Sigmoid colon (tissue), 4 donors: ENCODE results near the gene TMEM89.

Experiments
- EP300 ChIP-seq, 4 donors: sonication (generic); formaldehyde crosslinking; IDR thresholded peaks; one replicate each; pipeline ENCODE4 v1.6.1; 2017; ENCODE audit warnings: antibody characterized with exemption in 4 of 4
- POLR2A ChIP-seq, 2 donors: fragments of 450-650 bp; IDR thresholded peaks; one replicate each; pipeline ENCODE4 v1.6.1; 2016; ENCODE audit warnings: antibody characterized with exemption in 2 of 2, mild to moderate bottlenecking in 2 of 2, moderate library complexity in 2 of 2

DNA sequence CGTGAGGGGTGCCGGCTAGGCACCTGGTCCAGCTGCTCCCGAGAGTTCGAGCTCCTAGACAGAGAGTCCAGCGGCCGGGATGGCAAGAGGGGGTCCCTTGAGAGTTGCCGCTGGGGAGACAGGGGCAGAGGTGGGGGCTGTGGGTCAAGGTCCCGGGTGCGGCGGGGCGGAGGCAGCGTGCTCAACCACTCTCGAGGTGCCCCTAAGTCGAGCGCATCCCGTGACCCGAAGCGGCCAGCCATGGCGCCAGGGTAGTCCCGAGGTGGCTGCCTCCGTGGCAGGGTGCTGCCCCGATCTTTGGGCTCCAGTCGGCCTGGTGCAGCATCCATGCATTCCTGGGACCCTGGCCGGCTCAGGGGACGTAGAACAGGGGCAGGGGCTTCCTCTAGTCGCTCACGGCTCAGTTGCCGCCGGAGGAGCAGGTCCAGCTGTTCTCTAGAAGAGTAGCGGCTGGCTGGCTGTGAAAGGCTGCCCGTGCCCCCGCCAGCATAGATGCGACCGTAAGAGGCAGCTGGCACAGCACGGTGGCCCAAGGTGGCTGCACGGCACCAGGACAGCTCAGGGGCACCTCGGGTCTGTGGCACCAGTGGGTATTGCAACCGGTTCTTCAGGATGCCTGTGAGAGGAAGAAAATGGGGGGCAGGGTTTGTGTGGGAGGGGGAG, 18.5 kb upstream of the TMEM89 start:
- TF ChIP-seq EP300 (IDR thresholded peaks at IDR 0.05) (no peak), POLR2A (IDR thresholded peaks at IDR 0.05) (no peak)
